SK-N-SH (cell line): Measurements from ENCODE around the gene CELF2. TPM values are rescaled to one million over a fixed set of nuclear protein-coding genes. Genes with fewer than 3 reads are reported as not detected.

Source experiments
- CTCF ChIA-PET: fragments of 300-600, 350-600 bp; formaldehyde crosslinking; extraction: SDS; loops from one replicate; lab custom pipeline; 2021; lab: Yijun Ruan, JAX
- POLR2A ChIA-PET: fragments of 350-600 bp; sonication (Branson Sonifier 250); formaldehyde crosslinking; extraction: SDS; loops from one replicate; lab custom pipeline; 2020; ENCODE audit warnings: antibody characterized with exemption, inconsistent platforms; lab: Yijun Ruan, JAX
- DNase-seq: peaks from one replicate; pipeline ENCODE4 v3.0.0; 2012
- H2AFZ ChIP-seq: fragments of 200-600 bp; sonication (generic); 2 replicates; pipeline ENCODE4 v1.8.1; 2016; ENCODE audit warnings: antibody characterized with exemption, mild to moderate bottlenecking, low read depth
- H3F3A ChIP-seq: fragments of 200-600 bp; sonication (generic); replicated peaks from 2 replicates; pipeline ENCODE3; 2016; ENCODE audit warnings: antibody characterized with exemption, mild to moderate bottlenecking; ENCODE audit not compliant: insufficient read depth
- H3K27ac ChIP-seq, 2 experiments: fragments of 200-500 bp in 1 of 2; fragments of 200-600 bp in 1 of 2; sonication (Bioruptor generic) in 1 of 2; sonication (generic), shearing (Covaris generic) in 1 of 2; 2 replicates each; pipeline versions ENCODE4 v1.5.1 to v1.6.1; 2014 to 2016; ENCODE audit warnings: low read depth in 2 of 2, inconsistent platforms in 1 of 2, low read length in 1 of 2, mild to moderate bottlenecking in 1 of 2, mixed read lengths in 1 of 2
- H3K27me3 ChIP-seq: fragments of 200-600 bp; sonication (generic), shearing (Covaris generic); 2 replicates; pipeline ENCODE4 v1.6.1; 2016; ENCODE audit warnings: mixed run types; ENCODE audit not compliant: insufficient read depth
- H3K36me3 ChIP-seq, 2 experiments: fragments of 200-500 bp in 1 of 2; fragments of 200-600 bp in 1 of 2; sonication (Bioruptor generic) in 1 of 2; sonication (generic) in 1 of 2; replicated peaks in 1 of 2; 2 replicates each; pipeline versions ENCODE3 to v1.5.1; 2014 to 2016; ENCODE audit warnings: low read length in 1 of 2, mild to moderate bottlenecking in 1 of 2; ENCODE audit not compliant: insufficient read depth in 2 of 2, control insufficient read depth in 1 of 2
- H3K4me1 ChIP-seq, 2 experiments: fragments of 200-500 bp in 1 of 2; fragments of 200-600 bp in 1 of 2; sonication (Bioruptor generic) in 1 of 2; sonication (generic), shearing (Covaris generic) in 1 of 2; 2 replicates each; pipeline versions ENCODE4 v1.5.1 to v1.6.1; 2014 to 2016; ENCODE audit warnings: low read depth in 1 of 2, low read length in 1 of 2, mixed run types in 1 of 2; ENCODE audit not compliant: insufficient read depth in 2 of 2, control insufficient read depth in 1 of 2
- H3K4me2 ChIP-seq: fragments of 200-600 bp; sonication (generic), shearing (Covaris generic); 2 replicates; pipeline ENCODE4 v1.6.1; 2017; ENCODE audit warnings: mixed run types
- H3K4me3 ChIP-seq, 2 experiments: fragments of 200-500 bp in 1 of 2; fragments of 200-600 bp in 1 of 2; sonication (Bioruptor generic) in 1 of 2; sonication (generic), shearing (Covaris generic) in 1 of 2; 2 replicates each; pipeline versions ENCODE4 v1.5.1 to v1.8.1; 2014 to 2016; ENCODE audit warnings: low read depth in 2 of 2, inconsistent platforms in 1 of 2, low read length in 1 of 2, mild to moderate bottlenecking in 1 of 2, mixed read lengths in 1 of 2, moderate library complexity in 1 of 2
- H3K79me2 ChIP-seq: fragments of 200-600 bp; sonication (generic); 2 replicates; pipeline ENCODE4 v1.8.1; 2017; ENCODE audit warnings: mild to moderate bottlenecking; ENCODE audit not compliant: insufficient read depth
- H3K9ac ChIP-seq: fragments of 200-600 bp; sonication (generic); 2 replicates; pipeline ENCODE4 v1.6.1; 2017; ENCODE audit warnings: mixed run types
- H3K9me2 ChIP-seq: fragments of 200-600 bp; sonication (generic); 2 replicates; pipeline ENCODE4 v1.6.1; 2017; ENCODE audit warnings: mixed run types
- H3K9me3 ChIP-seq: fragments of 200-600 bp; sonication (generic); 2 replicates; pipeline ENCODE4 v1.6.1; 2017; ENCODE audit warnings: mixed run types, mild to moderate bottlenecking, moderate library complexity
- H4K20me1 ChIP-seq: fragments of 200-600 bp; sonication (generic); 2 replicates; pipeline ENCODE4 v1.6.1; 2017; ENCODE audit warnings: mild to moderate bottlenecking, mixed run types; ENCODE audit not compliant: insufficient read depth
- CHD2 ChIP-seq: fragments of 150-350 bp; IDR thresholded peaks from 2 replicates; pipeline ENCODE4 v1.6.1; 2018; ENCODE audit warnings: low read length; ENCODE audit not compliant: partially characterized antibody
- ELF1 ChIP-seq: IDR thresholded peaks from 2 replicates; pipeline ENCODE4 v1.4.0; 2012
- FOSL2 ChIP-seq: IDR thresholded peaks from 2 replicates; pipeline ENCODE4 v1.4.0; 2012; ENCODE audit warnings: low read depth, mild to moderate bottlenecking, moderate library complexity, borderline replicate concordance
- FOXM1 ChIP-seq: IDR thresholded peaks from 2 replicates; pipeline ENCODE4 v1.4.0; 2012; ENCODE audit warnings: low read depth, mild to moderate bottlenecking
- IRF3 ChIP-seq: fragments of 150-350 bp; IDR thresholded peaks from 2 replicates; pipeline ENCODE4 v1.6.1; 2016; ENCODE audit warnings: mild to moderate bottlenecking, low read depth, low read length
- MAX ChIP-seq: IDR thresholded peaks from 2 replicates; pipeline ENCODE4 v1.4.0; 2012; ENCODE audit warnings: low read depth
- MEF2A ChIP-seq: IDR thresholded peaks from 2 replicates; pipeline ENCODE4 v1.4.0; 2012; ENCODE audit warnings: low read depth, borderline replicate concordance
- MXI1 ChIP-seq: IDR thresholded peaks from 2 replicates; pipeline ENCODE4 v1.6.1; 2012; ENCODE audit warnings: mild to moderate bottlenecking, low read depth, low read length, improper control_type of control experiment
- NRF1 ChIP-seq: IDR thresholded peaks from 2 replicates; pipeline ENCODE4 v1.6.1; 2012; ENCODE audit warnings: low read depth, mild to moderate bottlenecking, low read length
- PBX3 ChIP-seq: IDR thresholded peaks from 2 replicates; pipeline ENCODE4; 2012
- POLR2AphosphoS5 ChIP-seq: IDR thresholded peaks from 2 replicates; pipeline ENCODE4 v1.6.1; 2012; ENCODE audit warnings: low read depth, low read length
- RAD21 ChIP-seq: IDR thresholded peaks from 2 replicates; pipeline ENCODE4 v1.6.1; 2012; ENCODE audit warnings: mild to moderate bottlenecking, low read length
- SIN3A ChIP-seq: IDR thresholded peaks from 2 replicates; pipeline ENCODE4 v1.6.1; 2012; ENCODE audit warnings: low read depth, mild to moderate bottlenecking, low read length, moderate library complexity, borderline replicate concordance
- SMC3 ChIP-seq: IDR thresholded peaks from 2 replicates; pipeline ENCODE4 v1.6.1; 2012; ENCODE audit warnings: low read depth, low read length, improper control_type of control experiment
- TEAD4 ChIP-seq: IDR thresholded peaks from 2 replicates; pipeline ENCODE4 v1.4.0; 2012; ENCODE audit warnings: mild to moderate bottlenecking, borderline replicate concordance; ENCODE audit not compliant: insufficient read depth
- WGBS: methylation state at CpG from one replicate; pipeline ENCODE4 v1.1.6; 2017; ENCODE audit warnings: low lambda C conversion rate; 5-methylcytosine and 5-hydroxymethylcytosine counted together
- polyA plus RNA-seq, 3 experiments: library from polyadenylated mRNA; depleted of rRNA; stranded (reverse); fragments of >200 nt; gene quantifications; 2 replicates each; pipeline ENCODE4 v1.2.3, GENCODE V29; 2012
- TF ChIP-seq, protein P1 (sequence below): fragments of 150-350 bp; IDR thresholded peaks from 2 replicates; pipeline ENCODE4 v1.6.1; 2017; ENCODE audit warnings: antibody characterized with exemption, low read length, low read depth, borderline replicate concordance
- TF ChIP-seq, protein P2 (sequence below): fragments of 200-600 bp; sonication (generic); IDR thresholded peaks from 2 replicates; pipeline ENCODE4 v1.6.1; 2017; ENCODE audit warnings: antibody characterized with exemption, mild to moderate bottlenecking, moderate library complexity

CELF2 gene
- polyA plus RNA-seq, 1 of the 3 experiments (the other 2 are of a cell fraction): 0.03 TPM

- no peaks in the 10 kb centered on the region for H3K9me2 ChIP-seq
- H3K9ac ChIP-seq: no peak overlapping the region
- no peaks in the 10 kb centered on the region for H4K20me1 ChIP-seq
- H3K27ac ChIP-seq: no peak overlapping the region
- H3K9me3 ChIP-seq: no peaks in the 10 kb centered on the region
- no peak for TF ChIP-seq SMC3
- no peak for TF ChIP-seq CHD2
- TF ChIP-seq FOSL2: no peak
- TF ChIP-seq MAX: no peak
- TF ChIP-seq ELF1: no peak
- no peak for TF ChIP-seq MXI1
- TF ChIP-seq POLR2AphosphoS5: no peak
- no peak for TF ChIP-seq TEAD4
- no peak for TF ChIP-seq MEF2A
- no peak for TF ChIP-seq PBX3
- TF ChIP-seq SIN3A: no peak
- TF ChIP-seq FOXM1: no peak
- TF ChIP-seq, protein P1, sequence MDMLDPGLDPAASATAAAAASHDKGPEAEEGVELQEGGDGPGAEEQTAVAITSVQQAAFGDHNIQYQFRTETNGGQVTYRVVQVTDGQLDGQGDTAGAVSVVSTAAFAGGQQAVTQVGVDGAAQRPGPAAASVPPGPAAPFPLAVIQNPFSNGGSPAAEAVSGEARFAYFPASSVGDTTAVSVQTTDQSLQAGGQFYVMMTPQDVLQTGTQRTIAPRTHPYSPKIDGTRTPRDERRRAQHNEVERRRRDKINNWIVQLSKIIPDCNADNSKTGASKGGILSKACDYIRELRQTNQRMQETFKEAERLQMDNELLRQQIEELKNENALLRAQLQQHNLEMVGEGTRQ: no peak
- TF ChIP-seq, protein P2, sequence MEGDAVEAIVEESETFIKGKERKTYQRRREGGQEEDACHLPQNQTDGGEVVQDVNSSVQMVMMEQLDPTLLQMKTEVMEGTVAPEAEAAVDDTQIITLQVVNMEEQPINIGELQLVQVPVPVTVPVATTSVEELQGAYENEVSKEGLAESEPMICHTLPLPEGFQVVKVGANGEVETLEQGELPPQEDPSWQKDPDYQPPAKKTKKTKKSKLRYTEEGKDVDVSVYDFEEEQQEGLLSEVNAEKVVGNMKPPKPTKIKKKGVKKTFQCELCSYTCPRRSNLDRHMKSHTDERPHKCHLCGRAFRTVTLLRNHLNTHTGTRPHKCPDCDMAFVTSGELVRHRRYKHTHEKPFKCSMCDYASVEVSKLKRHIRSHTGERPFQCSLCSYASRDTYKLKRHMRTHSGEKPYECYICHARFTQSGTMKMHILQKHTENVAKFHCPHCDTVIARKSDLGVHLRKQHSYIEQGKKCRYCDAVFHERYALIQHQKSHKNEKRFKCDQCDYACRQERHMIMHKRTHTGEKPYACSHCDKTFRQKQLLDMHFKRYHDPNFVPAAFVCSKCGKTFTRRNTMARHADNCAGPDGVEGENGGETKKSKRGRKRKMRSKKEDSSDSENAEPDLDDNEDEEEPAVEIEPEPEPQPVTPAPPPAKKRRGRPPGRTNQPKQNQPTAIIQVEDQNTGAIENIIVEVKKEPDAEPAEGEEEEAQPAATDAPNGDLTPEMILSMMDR: no peak
- no peak for TF ChIP-seq NRF1
- no peak for TF ChIP-seq RAD21
- TF ChIP-seq IRF3: no peak
- H3K36me3 ChIP-seq: no peaks in the 10 kb centered on the region
- CTCF ChIA-PET: no interaction called here
- no peaks in the 10 kb centered on the region for H3K4me1 ChIP-seq
- no peak overlapping the region for H2AFZ ChIP-seq
- 53% methylated on average over 5 of the region's 5 CpGs for WGBS
- no peaks in the 10 kb centered on the region for H3K79me2 ChIP-seq
- POLR2A ChIA-PET: no interaction called here
- H3K4me2 ChIP-seq: no peak overlapping the region
- H3K27me3 ChIP-seq: no peaks in the 10 kb centered on the region
- no peaks in the 10 kb centered on the region for H3F3A ChIP-seq
- H3K4me3 ChIP-seq: no peak overlapping the region
- DNase-seq: no peak
These were observed 337.2 kb downstream of the CELF2 start for GRCh38 chr10:11354823-11355222.
